HepG2 (cell line): ENCODE results near the gene TBC1D4. TPM values are rescaled to one million over a fixed set of nuclear protein-coding genes. Genes with fewer than 3 reads are reported as not detected.

ENCODE experiments used
- ATAC-seq: fragments of 200-7000 bp; cut with Tn5 transposase; 3 replicates; pipeline ENCODE4 v1.9.1; 2020; ENCODE audit warnings: mild to moderate bottlenecking, moderate library complexity
- BruUV-seq: library from RNA; stranded (reverse); fragments of 400-500 nt; replicated peaks from 2 replicates; lab custom pipeline; 2021; lab: Mats Ljungman, UMichigan
- CTCF ChIA-PET: fragments of 300-600 bp; formaldehyde crosslinking; extraction: SDS; loops from one replicate; lab custom pipeline; 2021; ENCODE audit warnings: low total read pairs, inconsistent platforms, low intra/inter-chr PET ratio; lab: Yijun Ruan, JAX
- POLR2A ChIA-PET: fragments of 350-600 bp; sonication (Branson Sonifier 250); formaldehyde crosslinking; loops from one replicate; lab custom pipeline; 2020; ENCODE audit warnings: antibody characterized with exemption, inconsistent platforms; lab: Yijun Ruan, JAX
- DNase-seq: peaks from one replicate; pipeline ENCODE4 v3.0.0-alpha.2; 2015; ENCODE audit warnings: low spot score
- FAIRE-seq: peaks from 3 replicates; lab custom pipeline; 2011; peaks lifted over from hg19 to GRCh38; lab: Jason Lieb, UNC
- H2AFZ ChIP-seq: one replicate; pipeline ENCODE4 v1.6.1; 2011; ENCODE audit warnings: low read length, inconsistent platforms
- H3K27ac ChIP-seq: fragments of 300-600 bp; 3 replicates; pipeline ENCODE4 v1.8.0; 2011; ENCODE audit warnings: mixed run types, mild to moderate bottlenecking, mixed read lengths, low read length, inconsistent platforms; ENCODE audit not compliant: insufficient read depth; ENCODE audit errors: extremely low read length
- H3K27me3 ChIP-seq, 2 experiments: fragments of 200-600 bp in 1 of 2; 2 replicates in 1 of 2; 3 replicates in 1 of 2; pipeline versions ENCODE4 v1.6.0 to v1.8.0; 2011; ENCODE audit warnings: low read length in 2 of 2, mild to moderate bottlenecking in 2 of 2, moderate library complexity in 2 of 2, inconsistent platforms in 1 of 2; ENCODE audit not compliant: insufficient read depth in 2 of 2, control insufficient read depth in 1 of 2
- H3K36me3 ChIP-seq, 2 experiments: fragments of 200-600 bp in 1 of 2; replicated peaks in 1 of 2; 2 replicates in 1 of 2; 3 replicates in 1 of 2; pipeline versions ENCODE4 v1.5.1 to v1.8.0; 2011; ENCODE audit warnings: low read length in 2 of 2, inconsistent platforms in 1 of 2; ENCODE audit not compliant: insufficient read depth in 2 of 2, control insufficient read depth in 1 of 2
- H3K4me1 ChIP-seq: 2 replicates; pipeline ENCODE4 v1.5.1; 2012; ENCODE audit warnings: low read length, inconsistent platforms; ENCODE audit not compliant: insufficient read depth
- H3K4me2 ChIP-seq: 2 replicates; pipeline ENCODE4 v1.6.0; 2011; ENCODE audit warnings: low read depth, low read length, inconsistent platforms
- H3K4me3 ChIP-seq, 3 experiments: fragments of 200-600 bp in 1 of 3; sonication (generic), shearing (Covaris generic) in 1 of 3; replicated peaks in 1 of 3; 2 replicates each; pipeline ENCODE4 v1.5.1; 2011 to 2016; ENCODE audit warnings: low read length in 3 of 3, inconsistent platforms in 2 of 3, low read depth in 2 of 3, mild to moderate bottlenecking in 2 of 3, control low read depth in 1 of 3, mixed read lengths in 1 of 3; ENCODE audit not compliant: insufficient read depth in 1 of 3
- H3K79me2 ChIP-seq: one replicate; pipeline ENCODE4 v1.6.1; 2011; ENCODE audit warnings: low read length, inconsistent platforms; ENCODE audit not compliant: insufficient read depth
- H3K9ac ChIP-seq: 2 replicates; pipeline ENCODE4 v1.6.0; 2011; ENCODE audit warnings: mild to moderate bottlenecking, low read depth, low read length, inconsistent platforms; ENCODE audit not compliant: insufficient read depth
- H3K9me3 ChIP-seq: 2 replicates; pipeline ENCODE4 v1.5.1; 2012; ENCODE audit warnings: mild to moderate bottlenecking, low read length
- H4K20me1 ChIP-seq: 2 replicates; pipeline ENCODE4 v1.6.0; 2011; ENCODE audit warnings: inconsistent platforms, mild to moderate bottlenecking, low read length, moderate library complexity; ENCODE audit not compliant: insufficient read depth
- CENPX ChIP-seq: sonication (generic); formaldehyde crosslinking; IDR thresholded peaks from 2 replicates; pipeline ENCODE4 v1.9.0; 2021; ENCODE audit warnings: mild to moderate bottlenecking, missing genetic modification reagents, moderate library complexity
- GFI1 ChIP-seq: sonication (generic); formaldehyde crosslinking; IDR thresholded peaks from 2 replicates; pipeline ENCODE4 v1.5.0; 2020; ENCODE audit warnings: missing genetic modification reagents, mild to moderate bottlenecking, borderline replicate concordance
- HMG20A ChIP-seq: IDR thresholded peaks from 2 replicates; pipeline ENCODE4 v1.6.1; 2016; ENCODE audit warnings: borderline replicate concordance
- MEIS2 ChIP-seq: sonication (generic); formaldehyde crosslinking; IDR thresholded peaks from 2 replicates; pipeline ENCODE4 v1.9.0; 2021; ENCODE audit warnings: mild to moderate bottlenecking, missing genetic modification reagents
- MTA3 ChIP-seq: sonication (generic); formaldehyde crosslinking; IDR thresholded peaks from 2 replicates; pipeline ENCODE4 v1.4.0; 2020; ENCODE audit warnings: missing genetic modification reagents
- PHB2 ChIP-seq: fragments of 450-650 bp; IDR thresholded peaks from 2 replicates; pipeline ENCODE4 v1.6.1; 2018; ENCODE audit not compliant: partially characterized antibody
- SALL2 ChIP-seq: sonication (generic); formaldehyde crosslinking; IDR thresholded peaks from 2 replicates; pipeline ENCODE4 v1.8.1; 2023; ENCODE audit warnings: mild to moderate bottlenecking, missing genetic modification reagents, inconsistent platforms
- ZBTB3 ChIP-seq: sonication (generic); formaldehyde crosslinking; IDR thresholded peaks from 2 replicates; pipeline ENCODE4 v1.4.0; 2020; ENCODE audit warnings: low read depth, mild to moderate bottlenecking, moderate library complexity, missing genetic modification reagents, borderline replicate concordance
- ZFP1 ChIP-seq: IDR thresholded peaks from 2 replicates; pipeline ENCODE4 v1.6.1; 2016
- ZFX ChIP-seq: sonication (generic); formaldehyde crosslinking; IDR thresholded peaks from 2 replicates; pipeline ENCODE4 v1.4.0; 2020; ENCODE audit warnings: mild to moderate bottlenecking, low read depth, missing genetic modification reagents, moderate library complexity
- ZFY ChIP-seq: sonication (generic); formaldehyde crosslinking; IDR thresholded peaks from 2 replicates; pipeline ENCODE4 v1.4.0; 2020; ENCODE audit warnings: missing genetic modification reagents
- ZNF160 ChIP-seq: sonication (generic); formaldehyde crosslinking; IDR thresholded peaks from 2 replicates; pipeline ENCODE4 v1.8.0; 2022; ENCODE audit warnings: mild to moderate bottlenecking, inconsistent platforms, missing genetic modification reagents
- WGBS: methylation state at CpG from one replicate; pipeline ENCODE4 v1.1.6; 2017; ENCODE audit warnings: low lambda C conversion rate; 5-methylcytosine and 5-hydroxymethylcytosine counted together
- in situ Hi-C: cut with HindIII; loops from 2 replicates; pipeline ENCODE4 v1.10.0; 2017; ENCODE audit warnings: low pct_unique_long_range_greater_than_20kb; ENCODE audit not compliant: extremely low pct_ligation_motif_present
- intact Hi-C: fragments of 100-400 bp; cut with micrococcal nuclease; formaldehyde crosslinking; loops from one replicate; pipeline ENCODE4 v1.10.0; 2022; ENCODE audit not compliant: unreplicated experiment
- polyA plus RNA-seq, 8 experiments: library from polyadenylated mRNA; depleted of rRNA in 3 of 8; stranded (reverse) in 7 of 8; unstranded in 1 of 8; fragments of >200 nt; fragmentation: Illumina TruSeq in 4 of 8; extraction: Trizol in 4 of 8; gene quantifications; 2 replicates each; pipeline versions ENCODE4 v1.2.1 to v1.2.3, GENCODE V29; 2011 to 2016; ENCODE audit warnings: low read depth in 4 of 8, missing spikeins in 1 of 8, mixed read lengths in 1 of 8; ENCODE audit not compliant: insufficient read depth in 1 of 8
- total RNA-seq, 5 experiments: library from RNA; depleted of rRNA; stranded (reverse); fragments of >200 nt; fragmentation: Illumina TruSeq; extraction: Trizol; gene quantifications; 2 replicates each; pipeline ENCODE4 v1.2.3, GENCODE V29; 2016; ENCODE audit warnings: low read depth in 1 of 5
- TF ChIP-seq, protein P1 (sequence below): sonication (generic); formaldehyde crosslinking; IDR thresholded peaks from 2 replicates; pipeline ENCODE4 v1.4.0; 2020; ENCODE audit warnings: missing genetic modification reagents, mild to moderate bottlenecking, borderline replicate concordance
- TF ChIP-seq, protein P2 (sequence below): sonication (generic); formaldehyde crosslinking; IDR thresholded peaks from 2 replicates; pipeline ENCODE4 v1.4.0; 2020; ENCODE audit warnings: missing genetic modification reagents
- TF ChIP-seq, protein P3 (sequence below): sonication (generic); formaldehyde crosslinking; IDR thresholded peaks from 2 replicates; pipeline ENCODE4 v1.5.0; 2020; ENCODE audit warnings: mild to moderate bottlenecking, missing genetic modification reagents
- TF ChIP-seq, protein P4 (sequence below): sonication (generic); formaldehyde crosslinking; IDR thresholded peaks from 2 replicates; pipeline ENCODE4 v1.4.0; 2020; ENCODE audit warnings: missing genetic modification reagents, borderline replicate concordance

TBC1D4 gene
- total and polyA plus RNA-seq, 2 of the 13 experiments (the other 11 are each of a cell fraction or from before 2014, with no cell fraction given) = 35.9 to 64.4 TPM

DNA sequence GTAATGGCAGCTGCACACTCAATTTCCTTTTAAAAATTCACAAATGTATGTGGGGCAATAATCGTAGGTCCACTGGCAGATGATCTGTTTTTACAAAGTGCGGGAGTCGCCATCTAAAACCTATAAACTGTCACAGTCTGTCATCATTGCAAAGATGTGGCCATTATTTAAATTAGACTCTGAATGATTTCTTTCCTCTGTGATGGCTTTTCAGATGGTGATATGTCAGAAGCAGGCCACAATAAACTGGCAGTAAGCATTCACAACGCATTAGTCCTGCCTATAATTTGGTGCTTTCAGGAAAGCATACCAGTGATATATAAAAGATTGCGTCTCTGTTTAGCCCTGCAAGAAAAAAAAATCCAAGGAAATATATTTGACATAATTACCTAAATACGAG, 226.8 kb downstream of the TBC1D4 start:
- intact Hi-C loops = loop anchor here (5.0 kb wide), 1 partner anchor 1418 kb away; no protein-coding TSS in a partner anchor
- ChIA-PET CTCF (no interaction called here), POLR2A (no interaction called here)
- no peaks in the 10 kb centered on the region for H3K9me3 ChIP-seq
- no peak overlapping the region for H3K4me3 ChIP-seq
- no peak overlapping the region for H3K4me2 ChIP-seq
- H3K9ac ChIP-seq = no peak overlapping the region
- H3K79me2 ChIP-seq = no peaks in the 10 kb centered on the region
- no peaks in the 10 kb centered on the region for H4K20me1 ChIP-seq
- DNase-seq (no peak), FAIRE-seq (no peak), ATAC-seq (no peak)
- in situ Hi-C loops = no loop called here
- WGBS = 23% methylated on average over 6 of the region's 6 CpGs
- no peaks in the 10 kb centered on the region for H3K27me3 ChIP-seq
- BruUV-seq = no TSS peak
- H3K4me1 ChIP-seq = no peaks in the 10 kb centered on the region
- no peaks in the 10 kb centered on the region for H3K36me3 ChIP-seq
- TF ChIP-seq ZFX (CRISPR knock-in tag) (no peak), ZNF160 (no peak), CENPX (CRISPR knock-in tag) (no peak), SALL2 (CRISPR knock-in tag) (no peak), GFI1 (no peak), ZFP1 (no peak), HMG20A (no peak), ZBTB3 (no peak), ZFY (CRISPR knock-in tag) (no peak), MEIS2 (no peak), MTA3 (no peak), PHB2 (no peak)
- TF ChIP-seq, protein P1, sequence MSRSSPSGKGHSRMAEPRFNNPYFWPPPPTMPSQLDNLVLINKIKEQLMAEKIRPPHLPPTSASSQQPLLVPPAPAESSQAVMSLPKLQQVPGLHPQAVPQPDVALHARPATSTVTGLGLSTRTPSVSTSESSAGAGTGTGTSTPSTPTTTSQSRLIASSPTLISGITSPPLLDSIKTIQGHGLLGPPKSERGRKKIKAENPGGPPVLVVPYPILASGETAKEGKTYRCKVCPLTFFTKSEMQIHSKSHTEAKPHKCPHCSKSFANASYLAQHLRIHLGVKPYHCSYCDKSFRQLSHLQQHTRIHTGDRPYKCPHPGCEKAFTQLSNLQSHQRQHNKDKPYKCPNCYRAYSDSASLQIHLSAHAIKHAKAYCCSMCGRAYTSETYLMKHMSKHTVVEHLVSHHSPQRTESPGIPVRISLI = no peak
- TF ChIP-seq, protein P2, sequence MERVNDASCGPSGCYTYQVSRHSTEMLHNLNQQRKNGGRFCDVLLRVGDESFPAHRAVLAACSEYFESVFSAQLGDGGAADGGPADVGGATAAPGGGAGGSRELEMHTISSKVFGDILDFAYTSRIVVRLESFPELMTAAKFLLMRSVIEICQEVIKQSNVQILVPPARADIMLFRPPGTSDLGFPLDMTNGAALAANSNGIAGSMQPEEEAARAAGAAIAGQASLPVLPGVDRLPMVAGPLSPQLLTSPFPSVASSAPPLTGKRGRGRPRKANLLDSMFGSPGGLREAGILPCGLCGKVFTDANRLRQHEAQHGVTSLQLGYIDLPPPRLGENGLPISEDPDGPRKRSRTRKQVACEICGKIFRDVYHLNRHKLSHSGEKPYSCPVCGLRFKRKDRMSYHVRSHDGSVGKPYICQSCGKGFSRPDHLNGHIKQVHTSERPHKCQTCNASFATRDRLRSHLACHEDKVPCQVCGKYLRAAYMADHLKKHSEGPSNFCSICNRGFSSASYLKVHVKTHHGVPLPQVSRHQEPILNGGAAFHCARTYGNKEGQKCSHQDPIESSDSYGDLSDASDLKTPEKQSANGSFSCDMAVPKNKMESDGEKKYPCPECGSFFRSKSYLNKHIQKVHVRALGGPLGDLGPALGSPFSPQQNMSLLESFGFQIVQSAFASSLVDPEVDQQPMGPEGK (CRISPR knock-in tag) = no peak
- TF ChIP-seq, protein P3, sequence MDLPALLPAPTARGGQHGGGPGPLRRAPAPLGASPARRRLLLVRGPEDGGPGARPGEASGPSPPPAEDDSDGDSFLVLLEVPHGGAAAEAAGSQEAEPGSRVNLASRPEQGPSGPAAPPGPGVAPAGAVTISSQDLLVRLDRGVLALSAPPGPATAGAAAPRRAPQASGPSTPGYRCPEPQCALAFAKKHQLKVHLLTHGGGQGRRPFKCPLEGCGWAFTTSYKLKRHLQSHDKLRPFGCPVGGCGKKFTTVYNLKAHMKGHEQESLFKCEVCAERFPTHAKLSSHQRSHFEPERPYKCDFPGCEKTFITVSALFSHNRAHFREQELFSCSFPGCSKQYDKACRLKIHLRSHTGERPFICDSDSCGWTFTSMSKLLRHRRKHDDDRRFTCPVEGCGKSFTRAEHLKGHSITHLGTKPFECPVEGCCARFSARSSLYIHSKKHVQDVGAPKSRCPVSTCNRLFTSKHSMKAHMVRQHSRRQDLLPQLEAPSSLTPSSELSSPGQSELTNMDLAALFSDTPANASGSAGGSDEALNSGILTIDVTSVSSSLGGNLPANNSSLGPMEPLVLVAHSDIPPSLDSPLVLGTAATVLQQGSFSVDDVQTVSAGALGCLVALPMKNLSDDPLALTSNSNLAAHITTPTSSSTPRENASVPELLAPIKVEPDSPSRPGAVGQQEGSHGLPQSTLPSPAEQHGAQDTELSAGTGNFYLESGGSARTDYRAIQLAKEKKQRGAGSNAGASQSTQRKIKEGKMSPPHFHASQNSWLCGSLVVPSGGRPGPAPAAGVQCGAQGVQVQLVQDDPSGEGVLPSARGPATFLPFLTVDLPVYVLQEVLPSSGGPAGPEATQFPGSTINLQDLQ (CRISPR knock-in tag) = no peak
- TF ChIP-seq, protein P4, sequence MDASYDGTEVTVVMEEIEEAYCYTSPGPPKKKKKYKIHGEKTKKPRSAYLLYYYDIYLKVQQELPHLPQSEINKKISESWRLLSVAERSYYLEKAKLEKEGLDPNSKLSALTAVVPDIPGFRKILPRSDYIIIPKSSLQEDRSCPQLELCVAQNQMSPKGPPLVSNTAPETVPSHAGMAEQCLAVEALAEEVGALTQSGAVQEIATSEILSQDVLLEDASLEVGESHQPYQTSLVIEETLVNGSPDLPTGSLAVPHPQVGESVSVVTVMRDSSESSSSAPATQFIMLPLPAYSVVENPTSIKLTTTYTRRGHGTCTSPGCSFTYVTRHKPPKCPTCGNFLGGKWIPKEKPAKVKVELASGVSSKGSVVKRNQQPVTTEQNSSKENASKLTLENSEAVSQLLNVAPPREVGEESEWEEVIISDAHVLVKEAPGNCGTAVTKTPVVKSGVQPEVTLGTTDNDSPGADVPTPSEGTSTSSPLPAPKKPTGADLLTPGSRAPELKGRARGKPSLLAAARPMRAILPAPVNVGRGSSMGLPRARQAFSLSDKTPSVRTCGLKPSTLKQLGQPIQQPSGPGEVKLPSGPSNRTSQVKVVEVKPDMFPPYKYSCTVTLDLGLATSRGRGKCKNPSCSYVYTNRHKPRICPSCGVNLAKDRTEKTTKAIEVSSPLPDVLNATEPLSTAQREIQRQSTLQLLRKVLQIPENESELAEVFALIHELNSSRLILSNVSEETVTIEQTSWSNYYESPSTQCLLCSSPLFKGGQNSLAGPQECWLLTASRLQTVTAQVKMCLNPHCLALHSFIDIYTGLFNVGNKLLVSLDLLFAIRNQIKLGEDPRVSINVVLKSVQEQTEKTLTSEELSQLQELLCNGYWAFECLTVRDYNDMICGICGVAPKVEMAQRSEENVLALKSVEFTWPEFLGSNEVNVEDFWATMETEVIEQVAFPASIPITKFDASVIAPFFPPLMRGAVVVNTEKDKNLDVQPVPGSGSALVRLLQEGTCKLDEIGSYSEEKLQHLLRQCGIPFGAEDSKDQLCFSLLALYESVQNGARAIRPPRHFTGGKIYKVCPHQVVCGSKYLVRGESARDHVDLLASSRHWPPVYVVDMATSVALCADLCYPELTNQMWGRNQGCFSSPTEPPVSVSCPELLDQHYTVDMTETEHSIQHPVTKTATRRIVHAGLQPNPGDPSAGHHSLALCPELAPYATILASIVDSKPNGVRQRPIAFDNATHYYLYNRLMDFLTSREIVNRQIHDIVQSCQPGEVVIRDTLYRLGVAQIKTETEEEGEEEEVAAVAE = no peak
- no peak overlapping the region for H2AFZ ChIP-seq
- no peak overlapping the region for H3K27ac ChIP-seq
